Endothelial cell of umbilical vein (primary cell): ENCODE data around the gene CNPY1.

Experiments used
- CTCF ChIP-seq, 2 donors: IDR thresholded peaks; 1 replicate in 1 of 2; 2 replicates in 1 of 2; pipeline ENCODE4 v1.5.1; 2011; ENCODE audit warnings: low read length in 2 of 2, mild to moderate bottlenecking in 2 of 2, moderate library complexity in 2 of 2, control low read depth in 1 of 2, inconsistent platforms in 1 of 2, low read depth in 1 of 2; ENCODE audit not compliant: insufficient read depth in 1 of 2; ENCODE audit errors: extremely low read depth in 1 of 2
- EZH2 ChIP-seq: IDR thresholded peaks from 2 replicates; pipeline ENCODE4 v1.6.1; 2012; ENCODE audit warnings: borderline replicate concordance, low read depth, mild to moderate bottlenecking, moderate library complexity, low read length, inconsistent platforms; ENCODE audit not compliant: severe bottlenecking
- FOS ChIP-seq: IDR thresholded peaks from 2 replicates; pipeline ENCODE4 v1.6.1; 2011; ENCODE audit warnings: mild to moderate bottlenecking, low read length, moderate library complexity, borderline replicate concordance; ENCODE audit not compliant: insufficient read depth
- GATA2 ChIP-seq: IDR thresholded peaks from 2 replicates; pipeline ENCODE4 v1.7.0; 2011; ENCODE audit warnings: low read depth, mild to moderate bottlenecking, moderate library complexity, mixed read lengths, low read length; ENCODE audit not compliant: insufficient read length, insufficient read depth
- JUN ChIP-seq: IDR thresholded peaks from 2 replicates; pipeline ENCODE4 v1.6.1; 2011; ENCODE audit warnings: borderline replicate concordance, low read depth; ENCODE audit not compliant: insufficient read length, insufficient read depth
- MAX ChIP-seq: IDR thresholded peaks from 2 replicates; pipeline ENCODE4 v1.6.1; 2011; ENCODE audit not compliant: insufficient read depth, insufficient read length
- MYC ChIP-seq: IDR thresholded peaks from one replicate; pipeline ENCODE4 v1.6.1; 2011; ENCODE audit warnings: mild to moderate bottlenecking, low read depth, low read length
- POLR2A ChIP-seq: IDR thresholded peaks from 2 replicates; pipeline ENCODE4 v1.6.1; 2012; ENCODE audit warnings: low read depth, mild to moderate bottlenecking, control low read depth, low read length
- POLR2AphosphoS5 ChIP-seq: IDR thresholded peaks from 2 replicates; pipeline ENCODE4 v1.6.1; 2012; ENCODE audit warnings: low read depth, mild to moderate bottlenecking, control low read depth, low read length, moderate library complexity; ENCODE audit not compliant: insufficient read depth

- TF ChIP-seq POLR2A, result no peak
- TF ChIP-seq POLR2AphosphoS5, result no peak
- no peak for TF ChIP-seq CTCF (IDR thresholded peaks at IDR 0.05; ENCODE audit: extremely low read depth in 1 of 2, insufficient read depth in 1 of 2, low read depth in 1 of 2, low read length in 2 of 2)
- TF ChIP-seq JUN, result no peak
- no peak for TF ChIP-seq MYC
- TF ChIP-seq MAX, result no peak
- TF ChIP-seq EZH2, result no peak
- TF ChIP-seq FOS, result no peak
- no peak for TF ChIP-seq GATA2
Observed at GRCh38 chr7:155544485-155544884, 1.9 kb downstream of the CNPY1 start.
